NCI-H1092 treated with DMSO at 0.1 percent for 48 hours (cell line): ENCODE measurements around the gene ST6GAL1.
A peak's percentile ranks its signal among the peaks of the same experiment; 100 is the strongest.

Experiments
- DNase-seq: peaks from one replicate; lab custom pipeline; 2025; lab: John Stamatoyannopoulos, UW

ST6GAL1 gene

GRCh38 chr3:186915806-186916796, 14.2 kb upstream of the ST6GAL1 start:
- DNase-seq: no peak

- DNase-seq: no peak
These were observed 12.6 kb upstream of the ST6GAL1 start for GRCh38 chr3:186917512-186918312.

GRCh38 chr3:186920301-186920700, 10.0 kb upstream of the ST6GAL1 start:
- no peak for DNase-seq

GRCh38 chr3:186920796-186921195, 9.5 kb upstream of the ST6GAL1 start:
- no peak for DNase-seq

GRCh38 chr3:186921578-186921977, 8.7 kb upstream of the ST6GAL1 start:
- no peak for DNase-seq

GRCh38 chr3:186922224-186922623, 8.1 kb upstream of the ST6GAL1 start:
- DNase-seq: no peak

- no peak for DNase-seq
These were observed 7.5 kb upstream of the ST6GAL1 start for GRCh38 chr3:186922790-186923189.

- no peak for DNase-seq
These were observed 7.1 kb upstream of the ST6GAL1 start for GRCh38 chr3:186923241-186923640.

- no peak for DNase-seq
These were observed 4.5 kb upstream of the ST6GAL1 start for GRCh38 chr3:186925826-186926225.

GRCh38 chr3:186929186-186929585, 1.1 kb upstream of the ST6GAL1 start:
- DNase-seq: no peak

- no peak for DNase-seq
These were observed 641 bp upstream of the ST6GAL1 start for GRCh38 chr3:186929685-186930084.

GRCh38 chr3:186930641-186931531, 560 bp downstream of the ST6GAL1 start:
- peak; percentile 8 for DNase-seq

- DNase-seq: peak; percentile 28
These were observed 1.4 kb downstream of the ST6GAL1 start for GRCh38 chr3:186931532-186932280.

- DNase-seq: peak; percentile 15
These were observed 2.2 kb downstream of the ST6GAL1 start for GRCh38 chr3:186932281-186933181.

- DNase-seq: no peak
These were observed 3.5 kb downstream of the ST6GAL1 start for GRCh38 chr3:186933816-186934215.

GRCh38 chr3:186935133-186935532, 4.8 kb downstream of the ST6GAL1 start:
- no peak for DNase-seq

GRCh38 chr3:186937017-186937875, 6.9 kb downstream of the ST6GAL1 start:
- no peak for DNase-seq

- DNase-seq: no peak
These were observed 8.4 kb downstream of the ST6GAL1 start for GRCh38 chr3:186938716-186939115.

GRCh38 chr3:186939536-186939935, 9.2 kb downstream of the ST6GAL1 start:
- DNase-seq: no peak
